HG02678 (cell line): Measurements from ENCODE around the gene SPX.

ENCODE experiments used
- ATAC-seq: cut with Tn5 transposase; IDR thresholded peaks from one replicate; pipeline ENCODE4 v1.9.1; 2021; ENCODE audit warnings: mild to moderate bottlenecking, moderate library complexity; ENCODE audit not compliant: unreplicated experiment

SPX gene

DNA sequence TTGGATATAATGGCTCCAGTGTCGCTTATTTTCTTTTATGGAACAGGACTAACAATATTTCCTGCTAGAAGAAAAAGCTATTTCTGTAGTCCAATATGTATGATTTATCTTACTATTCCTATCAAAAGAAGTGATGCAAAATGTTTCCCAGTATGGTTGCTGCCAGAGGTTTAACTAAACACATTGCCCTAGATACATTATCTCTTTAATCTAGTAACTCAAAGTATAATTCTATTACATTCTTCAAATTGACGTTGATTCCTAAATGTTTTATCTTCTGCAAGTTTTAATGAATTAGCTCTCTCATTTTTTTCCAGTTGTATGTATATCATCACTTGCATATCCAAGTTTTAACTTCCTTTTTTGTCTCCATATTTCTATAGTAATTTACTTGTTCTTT is 50.3 kb downstream of the SPX start:
- no peak for ATAC-seq

DNA sequence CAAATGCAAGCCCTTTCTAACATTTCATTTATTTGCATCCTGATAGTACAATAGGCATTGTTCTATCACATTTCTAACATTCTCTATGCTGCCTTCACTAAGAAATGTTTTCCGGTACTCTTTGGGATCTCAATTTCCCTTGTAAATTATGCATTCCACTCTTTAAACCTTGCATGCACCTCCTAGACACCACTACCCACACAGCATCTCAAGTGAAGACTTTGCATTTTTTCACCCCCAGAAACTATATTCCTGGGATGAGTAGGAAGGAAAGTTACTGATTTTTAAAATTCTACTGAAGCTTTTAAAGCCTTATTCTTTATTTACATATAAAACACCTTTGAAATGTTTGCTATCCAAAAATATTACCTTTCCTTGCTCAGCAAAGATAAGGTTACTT is 51.4 kb downstream of the SPX start:
- ATAC-seq: no peak

DNA sequence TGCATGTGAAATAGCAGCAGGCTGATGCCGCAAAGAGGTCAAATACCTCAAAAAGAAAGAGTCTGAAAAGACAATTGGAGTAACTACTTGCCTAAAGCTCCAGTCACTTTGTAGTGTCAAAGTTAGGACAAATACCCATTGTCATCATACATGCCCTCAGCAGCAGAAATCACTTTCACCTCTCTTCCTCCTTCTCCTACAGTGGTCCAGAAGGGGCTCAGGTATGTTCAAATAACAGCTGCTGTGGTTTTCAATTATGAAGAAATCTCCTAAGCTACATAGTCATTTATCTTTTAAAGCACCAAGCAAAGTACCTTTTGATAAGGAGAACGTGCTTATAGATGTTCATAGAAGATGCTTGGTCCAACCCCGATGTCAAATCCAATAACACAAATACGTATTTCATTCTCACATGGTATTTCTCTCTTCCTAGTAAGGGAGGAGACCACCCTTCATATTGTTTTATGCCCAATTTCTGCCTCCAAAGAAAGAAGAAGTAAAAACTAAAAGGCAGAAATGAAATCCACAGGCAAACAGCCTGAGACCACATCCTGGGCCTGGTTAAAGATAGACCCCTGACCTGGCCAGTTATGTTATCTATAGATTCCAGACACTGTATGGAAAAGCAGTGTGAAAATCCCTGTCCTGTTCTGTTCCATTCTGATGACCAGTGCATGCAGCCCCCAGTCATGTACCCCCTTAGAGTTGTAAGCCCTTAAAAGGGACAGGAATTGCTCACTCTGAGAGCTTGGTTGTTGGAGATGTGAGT is 54.8 kb downstream of the SPX start:
- peak; percentile 57 for ATAC-seq
